HG02884 (cell line): ENCODE measurements around the gene PPM1B.
"Not testable (repeated sequence)": the region's sequence is repeated elsewhere in the genome, so short reads cannot be mapped to it uniquely, and the experiment has no call there.

Experiments
- ATAC-seq: cut with Tn5 transposase; IDR thresholded peaks from one replicate; pipeline ENCODE4 v1.9.1; 2021; ENCODE audit warnings: mild to moderate bottlenecking, moderate library complexity; ENCODE audit not compliant: unreplicated experiment

PPM1B gene

DNA sequence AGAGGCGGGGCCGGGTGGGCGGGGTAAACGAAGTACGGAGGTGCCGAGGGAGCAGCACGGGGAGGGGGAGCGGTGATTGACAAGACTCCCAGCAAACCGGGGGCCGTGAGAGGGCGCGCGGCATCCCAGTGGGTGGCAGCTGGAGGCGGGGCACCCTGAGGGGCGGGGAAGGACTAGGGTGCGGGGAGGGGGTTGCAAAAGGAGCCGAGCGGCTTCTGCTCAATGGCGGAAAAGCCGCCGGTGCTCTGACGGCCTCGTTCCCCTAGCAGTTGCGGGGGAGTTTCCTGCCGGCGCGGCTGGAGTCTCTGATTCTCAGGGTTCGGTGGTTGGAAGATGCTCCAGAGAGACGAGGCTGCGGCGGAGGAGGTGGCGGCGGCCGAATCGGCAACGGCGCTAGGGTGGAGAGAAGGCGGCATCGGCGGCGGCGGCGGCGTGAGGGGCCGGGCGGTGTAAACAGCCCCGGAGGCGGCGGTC, at the start of gene PPM1B:
PPM1B (plus strand) TSS at position 195 of the 474 bp plus-strand sequence. CDS start 32,325 bp downstream, outside the sequence.
- ATAC-seq = peak; percentile 62

DNA sequence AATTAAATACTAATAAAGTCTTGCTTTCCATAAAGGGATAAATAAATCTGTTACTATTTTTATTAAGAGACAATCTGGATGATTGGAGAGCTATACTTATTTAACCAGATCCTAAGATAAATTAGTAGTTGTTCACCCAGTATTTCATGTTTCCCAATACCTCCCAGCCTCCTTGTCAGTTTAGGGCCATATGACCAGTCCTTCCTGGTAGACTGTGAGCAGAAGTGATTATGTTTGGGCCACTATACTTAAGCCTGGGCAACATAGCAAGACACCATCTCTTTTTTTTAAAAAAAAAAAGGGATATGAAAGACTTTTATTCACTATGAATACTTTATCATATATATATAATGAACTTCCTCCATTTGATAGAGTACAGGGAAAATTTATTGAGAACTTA, 48.8 kb upstream of the PPM1B start:
- ATAC-seq = no peak

- no peak for ATAC-seq
Measured at GRCh38 chr2:44120428-44120827, 48.2 kb upstream of the PPM1B start.

DNA sequence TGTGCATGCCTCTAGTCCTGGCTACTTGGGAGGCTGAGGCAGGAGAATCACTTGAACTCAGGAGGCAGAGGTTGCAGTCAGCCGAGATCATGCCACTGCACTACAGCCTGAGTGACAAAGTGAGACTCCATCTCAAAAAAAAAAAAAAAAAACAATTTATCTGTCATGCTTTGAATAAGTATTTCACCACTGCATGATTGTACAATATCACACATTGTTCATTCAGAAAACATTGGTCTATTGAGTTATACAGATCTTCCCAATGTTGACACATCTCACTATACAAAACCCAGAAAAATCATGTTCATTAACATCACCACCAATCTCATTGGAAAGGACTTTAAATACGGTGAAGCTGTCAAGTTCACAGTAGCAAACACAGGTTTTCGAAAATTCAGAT, 46.8 kb upstream of the PPM1B start:
- no peak for ATAC-seq

GRCh38 chr2:44124500-44124899, 44.2 kb upstream of the PPM1B start:
- no peak for ATAC-seq

GRCh38 chr2:44126106-44126797, 42.4 kb upstream of the PPM1B start:
- ATAC-seq = no peak

GRCh38 chr2:44130441-44130840, 38.2 kb upstream of the PPM1B start:
- no peak for ATAC-seq

DNA sequence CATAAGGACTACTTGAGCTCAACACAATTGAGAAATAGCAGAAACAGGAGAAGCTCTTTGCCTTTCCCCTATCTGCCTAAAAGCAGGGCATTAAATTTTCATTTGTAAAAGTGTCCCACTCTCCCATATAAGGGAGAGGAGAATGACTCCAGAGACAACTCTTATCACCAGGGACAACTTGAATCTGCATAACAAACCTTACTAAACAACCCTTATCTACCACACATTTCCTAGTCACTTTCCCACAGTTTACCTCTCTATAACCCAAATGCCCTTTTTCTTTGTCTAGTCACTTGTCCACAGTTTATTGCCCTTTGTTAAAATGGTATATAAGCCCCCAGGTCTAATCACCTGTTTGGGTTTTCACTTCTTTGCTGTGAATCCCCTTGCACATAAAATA, 37.5 kb upstream of the PPM1B start:
- no peak for ATAC-seq

DNA sequence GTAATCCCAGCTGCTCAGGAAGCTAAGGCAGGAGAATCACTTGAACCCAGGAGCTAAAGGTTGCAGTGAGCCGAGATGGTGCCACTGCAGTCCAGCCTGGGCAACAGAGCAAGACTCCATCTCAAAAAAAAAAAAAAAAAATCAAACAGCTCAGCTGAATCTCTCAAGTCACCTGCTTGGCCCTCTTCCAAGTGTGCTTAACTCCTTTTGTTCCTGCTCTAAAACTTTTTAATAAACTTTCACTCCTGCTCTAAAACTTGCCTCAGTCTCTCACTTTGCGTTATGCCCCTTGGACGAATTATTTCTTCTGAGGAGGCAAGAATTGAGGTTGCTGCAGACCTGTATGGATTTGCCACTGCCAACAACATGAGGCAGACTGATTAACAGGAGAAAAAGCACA, 35.1 kb upstream of the PPM1B start:
- not testable (repeated sequence) for ATAC-seq

- ATAC-seq = no peak
Measured at GRCh38 chr2:44134848-44135247, 33.8 kb upstream of the PPM1B start.

DNA sequence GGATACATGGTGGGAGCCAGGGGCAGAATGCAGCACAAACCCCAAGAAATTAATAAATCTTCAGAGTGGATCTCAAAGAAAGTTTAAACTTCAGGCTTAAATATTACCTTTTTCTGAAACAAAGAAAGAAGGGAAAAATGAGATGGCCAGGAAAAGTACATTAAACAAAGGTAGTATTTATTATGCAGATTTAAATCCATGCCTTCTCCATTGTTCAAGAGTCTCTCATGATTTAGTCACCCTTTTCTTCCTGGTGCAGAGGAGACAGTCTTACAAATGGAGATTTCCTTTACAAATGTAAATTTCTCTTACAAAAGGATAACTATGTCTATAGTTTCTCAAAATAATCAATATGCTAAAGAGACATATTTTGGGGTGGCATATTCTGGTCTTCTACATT, 33.4 kb upstream of the PPM1B start:
- no peak for ATAC-seq

- no peak for ATAC-seq
Measured at GRCh38 chr2:44135771-44136170, 32.9 kb upstream of the PPM1B start.

DNA sequence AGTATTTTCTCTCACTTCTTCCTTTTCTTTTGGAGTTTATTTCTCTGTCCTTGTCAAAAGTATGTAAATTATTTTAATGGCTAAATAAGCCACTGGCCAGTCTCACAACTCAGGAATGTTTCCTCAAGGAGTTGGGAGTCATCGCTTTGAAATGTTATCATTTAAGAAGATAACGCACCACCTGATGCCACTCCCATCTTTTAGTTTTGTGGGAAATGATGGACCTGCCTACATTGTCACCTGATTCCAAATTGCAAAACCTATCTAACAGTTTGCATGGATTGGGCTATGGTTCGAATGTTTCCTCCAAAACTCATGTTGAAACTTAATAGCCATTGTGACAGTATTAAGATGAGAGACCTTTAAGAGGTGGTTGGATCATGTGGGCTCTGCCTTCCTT, 32.4 kb upstream of the PPM1B start:
- ATAC-seq = no peak

DNA sequence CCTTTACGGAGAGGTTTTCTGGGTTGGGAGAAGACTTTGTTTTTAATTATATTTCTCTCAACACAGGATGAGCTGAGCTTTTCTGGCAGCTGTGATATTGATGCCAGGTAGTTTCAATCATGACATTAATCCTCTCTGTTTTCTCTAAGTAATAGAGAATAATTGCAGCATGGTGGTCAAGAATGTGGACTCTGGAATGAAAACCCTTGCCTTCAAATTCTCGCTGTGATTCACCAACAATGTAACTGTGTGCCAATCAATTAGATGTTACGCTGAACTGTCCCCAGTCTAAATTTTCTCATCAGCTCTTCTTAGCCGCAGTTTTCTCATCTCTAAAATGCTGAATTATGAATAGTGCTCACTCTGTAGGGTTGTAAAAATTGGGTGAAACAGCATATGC, 31.6 kb upstream of the PPM1B start:
- ATAC-seq = no peak

DNA sequence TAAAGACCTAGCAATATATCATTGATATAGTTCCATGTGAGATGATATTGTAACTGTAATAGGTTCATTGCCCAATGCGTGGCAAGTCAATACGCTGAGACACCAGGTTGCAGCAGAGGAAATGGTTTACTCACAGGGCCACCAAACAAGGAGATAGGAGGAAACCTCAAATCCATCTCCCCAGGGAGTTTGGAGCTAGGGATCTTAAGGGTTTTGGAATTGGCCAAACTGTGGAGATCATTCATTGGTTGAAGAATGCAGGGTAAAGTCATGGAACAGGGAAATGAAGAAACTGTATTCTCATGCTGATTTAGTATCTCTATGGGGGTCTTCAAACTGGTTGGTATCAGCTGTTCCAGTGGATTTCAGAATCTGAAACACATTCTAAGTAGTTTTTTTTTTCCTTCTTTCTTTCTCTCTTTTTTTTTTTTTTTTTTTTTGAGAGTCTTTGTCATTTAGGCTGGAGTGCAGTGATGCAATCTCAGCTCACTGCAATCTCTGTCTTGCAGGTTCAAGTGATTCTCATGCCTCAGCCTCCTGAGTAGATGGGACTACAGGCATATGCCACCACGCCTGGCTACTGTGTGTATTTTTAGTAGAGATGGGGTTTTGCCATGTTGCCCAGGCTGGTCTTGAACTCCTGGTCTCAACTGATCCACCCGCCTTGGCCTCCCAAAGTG, 30.7 kb upstream of the PPM1B start:
- no peak for ATAC-seq

GRCh38 chr2:44139741-44140140, 28.9 kb upstream of the PPM1B start:
- no peak for ATAC-seq

- no peak for ATAC-seq
Measured at GRCh38 chr2:44142306-44142705, 26.4 kb upstream of the PPM1B start.

DNA sequence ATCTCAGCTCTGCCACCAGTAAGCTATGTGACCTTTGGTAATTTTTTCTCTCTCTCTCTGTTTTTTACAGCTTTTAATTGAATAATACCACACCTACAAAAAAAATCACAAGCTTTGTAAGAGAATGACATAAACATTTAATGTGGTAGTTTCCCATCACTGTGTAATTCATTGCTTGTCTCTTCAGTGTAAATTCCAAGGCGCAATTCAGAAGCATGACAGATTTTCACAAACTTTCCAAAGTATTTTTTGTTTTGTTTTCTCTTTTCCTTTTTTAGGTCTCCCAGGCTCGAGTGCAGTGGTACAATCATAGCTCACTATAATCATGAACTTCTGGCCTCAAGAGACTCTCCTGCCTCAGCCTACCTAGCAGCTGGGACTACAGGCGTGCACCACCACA, 25.0 kb upstream of the PPM1B start:
- no peak for ATAC-seq

DNA sequence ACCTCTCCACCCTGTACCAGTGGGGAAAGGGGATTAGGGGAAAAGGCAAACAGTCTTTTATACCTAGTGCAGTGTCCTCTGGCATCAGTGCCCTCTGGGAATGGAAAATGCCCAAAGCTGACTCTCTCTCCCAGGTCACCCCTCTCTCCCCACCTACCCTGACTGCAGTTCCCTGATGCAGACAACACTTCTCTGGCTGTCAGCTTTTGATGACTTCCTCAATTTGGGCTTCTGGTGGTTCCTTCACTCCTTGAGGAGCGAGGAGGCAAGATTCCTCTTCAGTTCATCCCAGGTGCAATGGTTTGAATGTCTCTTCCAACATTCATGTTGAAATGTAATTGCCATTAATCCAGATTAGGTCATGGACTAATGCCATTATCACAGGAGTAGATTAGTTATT, 19.7 kb upstream of the PPM1B start:
- ATAC-seq = no peak

- no peak for ATAC-seq
Measured at GRCh38 chr2:44150473-44150872, 18.2 kb upstream of the PPM1B start.

DNA sequence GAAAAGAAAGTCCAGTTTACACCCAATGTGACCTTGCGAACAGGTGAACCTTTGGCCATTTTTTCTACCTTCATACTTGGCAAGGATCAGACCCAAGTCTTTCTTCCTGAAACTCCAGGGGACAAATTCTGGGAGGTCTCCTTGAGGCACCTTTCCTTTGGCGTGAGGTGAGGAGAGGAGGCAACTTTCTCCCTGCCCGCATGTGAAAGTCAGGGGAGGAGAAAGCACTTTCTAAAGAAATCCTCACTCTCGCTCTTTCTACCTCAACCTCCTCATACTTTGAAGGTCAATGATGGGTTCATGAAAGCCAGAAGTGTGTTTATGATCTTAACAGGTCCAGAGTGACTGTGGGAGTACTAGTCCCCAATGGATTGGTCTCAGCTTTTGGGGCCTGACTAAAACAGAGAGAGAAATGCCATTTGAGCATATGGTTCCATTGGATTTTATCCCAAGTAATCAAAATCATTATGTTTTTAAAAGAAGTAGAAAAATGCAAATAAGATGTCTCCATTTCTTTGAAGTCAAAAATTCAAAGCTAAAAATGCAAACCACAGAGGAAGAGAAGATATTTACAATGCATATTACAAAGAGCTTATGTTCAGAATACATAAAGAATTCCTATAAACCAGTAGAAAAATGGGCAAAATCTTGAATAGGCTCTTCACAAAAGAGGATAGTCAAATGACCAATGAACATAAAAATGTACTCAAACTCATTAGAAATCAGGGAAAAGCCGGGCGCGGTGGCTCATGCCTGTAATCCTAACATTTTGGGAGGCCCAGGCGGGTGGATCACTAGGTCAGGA, 15.6 kb upstream of the PPM1B start:
- no peak for ATAC-seq
